ENCODE measurements around the gene TTLL11.

GRCh38 chr9:121772600-121773285, 320.4 kb downstream of the TTLL11 start:
- TF ChIP-seq POLR2AphosphoS5 (IDR thresholded peaks at IDR 0.05; ENCODE audit: low read depth) (no peak), CTCF (conservative IDR thresholded peaks at IDR 0.05; ENCODE audit: low read depth in 2 of 2) (no peak), EZH2 (IDR thresholded peaks at IDR 0.05; ENCODE audit: low read depth, unreplicated experiment) (no peak)
